Head of caudate nucleus (tissue), 42 donors: Measurements from ENCODE around the gene CCDC68.
"Not testable (repeated sequence)": the region's sequence is repeated elsewhere in the genome, so short reads cannot be mapped to it uniquely, and the experiment has no call there.

Source experiments
- DNase-seq, 42 donors: peaks; one replicate each; pipeline versions ENCODE4 v3.0.0 to v3.0.0-alpha.2; 2020 to 2021; ENCODE audit warnings: mixed read lengths in 7 of 42
- intact Hi-C: fragments of 100-400 bp; cut with DNase I; formaldehyde crosslinking; loops from one replicate; pipeline ENCODE4 v1.15.0; 2022

The CCDC68 gene

DNA sequence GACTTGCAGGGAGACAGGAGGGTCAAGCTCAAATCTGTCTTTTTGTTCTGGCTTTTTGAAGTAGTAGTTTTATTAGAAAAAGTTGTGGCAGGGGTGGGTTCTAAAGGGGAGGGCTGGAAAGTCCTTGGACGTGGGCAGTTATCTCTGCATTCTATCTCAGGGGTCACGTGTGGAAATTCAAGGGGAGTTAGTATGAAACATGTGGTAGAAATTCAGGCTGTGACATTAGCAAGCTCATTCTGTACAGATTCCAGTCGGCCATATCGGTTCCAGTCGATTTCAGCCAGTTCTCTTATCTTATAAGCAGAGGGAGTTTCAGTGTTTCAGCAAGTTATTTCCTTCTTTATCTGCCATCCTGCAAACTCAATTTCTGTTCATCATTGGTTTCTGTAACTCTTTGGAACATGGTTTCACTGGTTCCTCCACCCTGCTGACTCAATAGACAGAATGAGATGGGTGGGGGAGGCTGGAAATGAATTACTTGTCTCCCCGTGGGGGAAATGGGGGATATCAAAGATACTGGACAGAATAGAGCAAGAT is 78.0 kb downstream of the CCDC68 start:
- no peak for DNase-seq
- intact Hi-C loops: no loop called here

GRCh38 chr18:54880395-54881105 is 78.7 kb downstream of the CCDC68 start:
- no peak for DNase-seq
- intact Hi-C loops: no loop called here

- intact Hi-C loops: no loop called here
- no peak for DNase-seq
These were observed 79.6 kb downstream of the CCDC68 start for GRCh38 chr18:54879691-54880090.

DNA sequence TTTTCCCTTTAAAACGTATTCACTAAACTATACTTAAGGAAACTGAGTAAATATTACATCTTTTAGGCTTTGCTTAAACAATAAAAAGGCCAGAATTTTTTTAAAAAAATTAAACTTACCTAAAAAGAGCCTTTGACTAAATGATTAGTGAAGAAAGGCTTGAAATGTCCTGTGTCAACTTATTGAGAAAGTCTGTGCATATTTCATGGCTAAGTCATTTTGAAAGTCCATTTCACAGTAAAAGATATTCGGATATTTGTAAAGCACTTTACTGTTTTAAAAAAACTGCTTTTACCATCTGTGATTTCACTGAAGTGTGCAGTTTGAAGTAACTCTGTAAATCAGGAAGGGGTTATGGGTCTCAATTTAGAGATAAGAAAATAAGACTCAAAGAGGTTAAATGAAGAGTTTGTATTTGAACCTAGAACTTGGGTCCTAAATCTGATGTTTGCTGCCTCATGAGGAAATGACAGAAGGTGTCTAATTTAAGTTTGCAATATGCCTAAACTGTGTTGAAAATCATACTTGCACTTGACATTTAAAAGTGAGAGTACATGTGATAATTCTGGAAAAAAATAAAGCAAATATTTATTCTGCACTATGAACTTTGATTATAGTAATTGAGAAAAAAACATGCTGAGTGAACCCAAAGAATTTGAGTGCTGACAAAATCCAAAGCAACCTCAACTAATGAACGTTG is 80.5 kb downstream of the CCDC68 start:
- intact Hi-C loops: no loop called here
- no peak for DNase-seq

DNA sequence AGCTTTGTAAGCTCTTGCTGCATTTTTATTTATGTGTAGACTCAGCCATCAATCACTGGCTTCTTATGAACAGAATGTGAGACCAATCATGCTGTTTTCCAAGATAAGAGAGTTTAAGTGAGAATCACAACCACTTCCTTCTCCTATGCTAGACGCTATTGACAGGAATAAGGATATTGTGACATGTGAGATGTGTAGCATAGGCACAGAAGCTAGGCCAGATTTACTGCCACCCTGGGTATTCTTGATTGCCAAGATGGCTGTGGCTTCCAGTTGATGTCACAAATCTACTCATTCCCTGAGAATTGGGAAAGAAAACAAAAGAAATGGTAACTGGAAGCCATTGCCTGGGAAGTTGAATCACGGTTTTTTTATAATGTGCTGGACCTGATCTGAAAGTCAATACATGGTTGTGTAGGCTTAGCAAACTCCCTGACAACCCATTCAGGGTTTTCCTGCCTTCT is 81.1 kb downstream of the CCDC68 start:
- intact Hi-C loops: no loop called here
- no peak for DNase-seq

GRCh38 chr18:54877076-54877475 is 82.2 kb downstream of the CCDC68 start:
- no peak for DNase-seq
- intact Hi-C loops: no loop called here

DNA sequence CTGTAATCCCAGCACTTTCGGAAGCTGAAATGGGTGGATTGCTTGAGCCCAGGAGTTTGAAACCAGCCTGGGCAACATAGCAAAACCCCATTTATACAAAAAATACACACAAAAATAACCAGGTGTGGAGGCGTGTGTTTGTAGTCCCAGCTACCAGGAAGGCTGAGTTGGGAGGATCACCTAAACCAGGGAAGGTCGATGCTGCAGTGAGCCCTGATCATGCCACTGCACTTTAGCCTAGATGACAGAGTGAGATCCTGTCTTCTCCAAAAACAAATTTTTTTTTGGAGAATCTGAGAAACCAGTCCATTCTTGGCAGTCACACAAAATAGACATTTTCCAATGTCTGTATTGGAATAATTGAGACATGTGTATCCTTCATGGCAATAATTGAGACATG is 84.2 kb downstream of the CCDC68 start:
- intact Hi-C loops: no loop called here
- no peak for DNase-seq

DNA sequence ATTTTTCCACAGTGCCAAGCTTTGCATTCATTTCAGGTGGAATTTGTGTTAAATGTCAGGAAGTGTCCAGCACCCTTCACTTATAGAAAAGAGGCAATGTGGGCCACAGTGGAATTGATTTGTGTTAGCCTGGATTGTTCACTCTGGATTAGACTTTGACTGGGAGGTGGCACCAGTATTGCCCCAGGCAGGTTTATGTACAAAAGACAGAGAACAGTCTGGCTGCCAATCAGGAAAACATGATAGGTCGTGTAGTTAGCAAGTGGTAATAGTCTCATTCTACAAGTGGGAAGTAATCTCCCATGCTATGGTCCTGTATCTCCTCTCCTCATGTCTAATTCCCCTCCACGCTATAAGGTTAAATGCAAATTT is 85.4 kb downstream of the CCDC68 start:
- intact Hi-C loops: no loop called here
- no peak for DNase-seq

- no peak for DNase-seq
- intact Hi-C loops: no loop called here
These were observed 86.6 kb downstream of the CCDC68 start for GRCh38 chr18:54872681-54873080.

DNA sequence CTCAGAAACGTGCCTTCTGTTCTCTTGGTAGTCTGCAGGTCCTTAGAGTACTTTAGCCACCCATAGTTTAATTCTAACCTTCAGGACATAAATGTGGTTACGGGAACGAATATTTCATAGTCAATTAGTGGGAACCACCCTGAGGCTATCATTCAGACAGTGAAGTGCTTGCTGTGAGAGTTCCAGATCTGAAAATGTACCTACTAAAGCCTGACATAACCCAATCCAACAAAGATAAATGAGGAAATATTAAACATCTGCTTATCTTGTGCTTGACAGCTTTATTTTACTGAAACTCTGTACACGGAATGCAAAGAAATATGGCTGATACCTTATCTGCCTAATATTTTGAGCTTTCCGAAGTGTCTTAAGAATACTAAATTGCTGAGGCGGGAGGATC is 88.0 kb downstream of the CCDC68 start:
- intact Hi-C loops: no loop called here
- no peak for DNase-seq

- intact Hi-C loops: no loop called here
- DNase-seq: no peak
These were observed 92.1 kb downstream of the CCDC68 start for GRCh38 chr18:54867131-54867530.

DNA sequence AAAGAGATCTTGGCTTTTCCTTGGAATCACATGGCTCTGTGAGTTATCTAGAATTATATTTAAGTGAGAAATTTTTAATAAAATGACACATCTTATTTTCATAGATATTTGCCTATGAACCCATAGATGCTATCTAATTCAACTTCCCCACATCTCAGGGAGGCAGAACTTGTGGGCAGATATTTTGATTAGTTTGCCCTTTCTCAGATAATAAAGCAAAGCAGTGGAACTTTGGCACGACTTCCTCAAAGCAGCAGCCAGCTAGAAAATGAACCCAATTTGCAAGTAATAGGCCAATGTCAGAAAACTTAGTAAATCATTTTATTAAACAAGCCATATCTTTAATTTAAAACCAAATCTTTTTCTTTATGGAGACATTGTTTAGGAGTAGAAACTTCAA is 98.3 kb downstream of the CCDC68 start:
- intact Hi-C loops: no loop called here
- DNase-seq: no peak

DNA sequence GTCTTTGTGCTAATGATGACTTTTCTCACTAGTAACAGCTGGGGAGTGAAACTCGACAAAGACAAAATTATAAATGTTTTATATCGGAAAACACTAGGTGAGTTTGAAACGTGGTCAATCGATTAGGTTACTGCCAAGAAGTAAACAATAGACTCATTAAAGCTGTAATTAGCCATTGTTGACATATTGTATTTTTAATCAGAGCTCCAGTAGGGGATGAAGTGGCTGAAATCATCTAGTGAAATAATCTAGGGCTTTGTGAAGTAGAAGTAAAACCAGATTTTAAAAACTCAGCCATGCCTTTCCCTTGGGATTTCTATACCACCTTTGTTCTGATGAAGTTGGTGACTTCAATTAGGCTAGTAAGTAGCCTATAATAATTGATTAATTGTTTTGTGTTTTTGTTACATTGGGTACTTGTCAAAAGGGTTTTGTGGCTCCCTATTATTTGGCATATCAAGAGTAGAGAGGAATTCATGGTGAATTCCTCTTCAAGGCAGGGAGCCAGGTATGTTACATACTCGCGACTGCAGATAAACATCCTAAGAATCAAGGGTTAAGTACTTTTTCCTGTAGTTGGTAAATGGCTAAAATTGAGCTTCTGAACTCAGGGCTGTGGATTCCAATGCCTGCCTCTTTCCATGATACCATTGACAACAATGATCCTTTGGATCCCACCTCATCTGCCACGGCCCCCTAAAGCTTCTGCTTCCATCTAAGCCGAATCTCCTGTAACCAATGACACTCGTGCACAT is 99.4 kb downstream of the CCDC68 start:
- no peak for DNase-seq
- intact Hi-C loops: no loop called here

- no peak for DNase-seq
- intact Hi-C loops: no loop called here
These were observed 101.8 kb downstream of the CCDC68 start for GRCh38 chr18:54857499-54857898.

- DNase-seq: no peak
- intact Hi-C loops: no loop called here
These were observed 103.1 kb downstream of the CCDC68 start for GRCh38 chr18:54856105-54856646.

DNA sequence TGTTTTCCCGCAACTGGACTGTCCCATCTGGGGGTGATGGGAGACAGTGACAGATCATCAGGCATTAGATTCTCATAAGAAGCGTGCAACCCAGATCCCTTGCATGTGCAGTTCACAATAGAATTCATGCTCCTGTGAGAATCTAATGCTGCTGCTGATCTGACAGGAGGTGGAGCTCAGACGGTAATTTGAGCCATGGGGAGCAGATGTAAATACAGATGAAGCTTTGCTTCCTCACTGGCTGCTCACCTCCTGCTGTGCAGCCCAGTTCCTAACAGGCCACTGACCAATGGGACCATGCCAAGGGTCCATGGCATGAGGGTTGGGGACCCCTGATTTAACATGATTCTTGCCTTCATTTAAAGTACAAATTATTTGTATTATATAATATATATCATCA is 104.2 kb downstream of the CCDC68 start:
- DNase-seq, intact Hi-C loops: not testable (repeated sequence)

- intact Hi-C loops: no loop called here
These were observed 106.2 kb downstream of the CCDC68 start for GRCh38 chr18:54852780-54853675.

More at GRCh38 chr18:54852780-54853675, 106.2 kb downstream of the CCDC68 start:
- DNase-seq: no peak
